Right atrium auricular region (tissue), 2 donors: ENCODE data around the gene GPRC5A. TPM values are rescaled to one million over a fixed set of nuclear protein-coding genes. Genes with fewer than 3 reads are reported as not detected.
A peak's percentile ranks its signal among the peaks of the same experiment; 100 is the strongest.

ENCODE experiments used
- DNase-seq: peaks from one replicate; pipeline ENCODE4 v3.0.0-alpha.2; 2019; ENCODE audit warnings: low spot score
- H3K27ac ChIP-seq, 2 donors: fragments of 200-600 bp; sonication (generic); 1 replicate in 1 of 2; 2 replicates in 1 of 2; pipeline ENCODE4 v1.5.1; 2016 to 2019
- H3K27me3 ChIP-seq, 2 donors: fragments of 200-600 bp; sonication (generic); one replicate each; pipeline versions ENCODE4 v1.5.1 to v1.6.0; 2017 to 2019
- H3K36me3 ChIP-seq: fragments of 200-600 bp; sonication (generic); one replicate; pipeline ENCODE4 v1.5.1; 2016
- H3K4me1 ChIP-seq, 2 donors: fragments of 200-600 bp; sonication (generic); one replicate each; pipeline versions ENCODE4 v1.5.1 to v1.6.0; 2017 to 2019
- H3K4me3 ChIP-seq, 2 donors: fragments of 200-600 bp; sonication (generic); 1 replicate in 1 of 2; 2 replicates in 1 of 2; pipeline ENCODE4 v1.5.1; 2017 to 2019; ENCODE audit warnings: mild to moderate bottlenecking in 1 of 2, moderate library complexity in 1 of 2
- H3K9me3 ChIP-seq, 2 donors: fragments of 200-600 bp; sonication (generic); one replicate each; pipeline ENCODE4 v1.5.1; 2019
- total RNA-seq, 2 donors: library from RNA; depleted of rRNA; stranded (reverse); fragments of >200 nt; gene quantifications; one replicate each; pipeline ENCODE4 v1.1.0, GENCODE V29; 2016
- TF ChIP-seq, protein P1 (sequence below), 2 donors: fragments of 200-600 bp; sonication (generic); IDR thresholded peaks; one replicate each; pipeline ENCODE4 v1.5.1; 2019; ENCODE audit warnings: antibody characterized with exemption in 2 of 2

Gene GPRC5A
- total RNA-seq, 2 donors from 2014 or later, result 10.1 to 14.3 TPM

DNA sequence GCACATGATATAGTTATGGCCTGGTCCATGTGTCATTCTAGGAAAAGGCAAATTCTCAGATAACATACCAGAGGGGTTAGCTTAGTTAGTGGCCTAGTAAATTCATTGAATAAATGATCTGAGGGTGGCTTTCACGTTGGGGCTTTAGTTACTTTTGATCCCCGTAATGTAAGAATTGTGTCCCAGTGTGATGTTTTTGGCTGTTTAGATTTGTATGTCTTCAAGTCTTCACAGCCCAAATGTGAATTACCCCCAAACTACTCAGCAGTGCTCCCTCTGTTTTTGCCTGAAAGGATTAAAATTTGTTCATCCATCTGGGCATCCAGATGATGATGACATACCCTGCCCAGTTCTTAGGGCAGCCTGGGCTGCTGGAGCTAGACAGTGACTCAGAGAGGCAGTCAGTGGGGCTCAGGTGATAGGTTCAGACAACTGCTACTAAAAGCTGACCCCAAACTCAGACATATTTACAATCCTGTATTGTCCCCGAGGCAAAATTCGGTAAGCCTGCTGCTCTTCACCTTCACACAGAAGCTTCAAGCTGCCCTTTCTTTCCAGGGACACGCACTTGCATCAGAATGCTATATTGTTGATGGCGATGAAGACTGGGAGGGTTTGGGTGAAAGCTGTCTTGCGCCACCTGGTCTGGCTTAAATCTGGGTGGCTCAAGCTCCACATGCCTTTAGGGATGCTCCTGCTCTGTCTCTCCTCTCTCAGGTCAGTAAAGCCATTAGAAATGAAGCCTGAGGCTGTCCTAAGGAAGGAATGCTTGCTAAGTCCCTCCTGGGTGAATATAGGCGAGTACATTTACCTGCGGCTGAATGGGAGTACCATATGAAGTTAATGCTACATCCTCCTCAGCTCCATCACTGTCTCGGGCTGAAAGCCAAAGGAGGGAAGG is 50.3 kb downstream of the GPRC5A start:
- H3K36me3 ChIP-seq, result no peaks in the 10 kb centered on the region
- TF ChIP-seq, protein P1, sequence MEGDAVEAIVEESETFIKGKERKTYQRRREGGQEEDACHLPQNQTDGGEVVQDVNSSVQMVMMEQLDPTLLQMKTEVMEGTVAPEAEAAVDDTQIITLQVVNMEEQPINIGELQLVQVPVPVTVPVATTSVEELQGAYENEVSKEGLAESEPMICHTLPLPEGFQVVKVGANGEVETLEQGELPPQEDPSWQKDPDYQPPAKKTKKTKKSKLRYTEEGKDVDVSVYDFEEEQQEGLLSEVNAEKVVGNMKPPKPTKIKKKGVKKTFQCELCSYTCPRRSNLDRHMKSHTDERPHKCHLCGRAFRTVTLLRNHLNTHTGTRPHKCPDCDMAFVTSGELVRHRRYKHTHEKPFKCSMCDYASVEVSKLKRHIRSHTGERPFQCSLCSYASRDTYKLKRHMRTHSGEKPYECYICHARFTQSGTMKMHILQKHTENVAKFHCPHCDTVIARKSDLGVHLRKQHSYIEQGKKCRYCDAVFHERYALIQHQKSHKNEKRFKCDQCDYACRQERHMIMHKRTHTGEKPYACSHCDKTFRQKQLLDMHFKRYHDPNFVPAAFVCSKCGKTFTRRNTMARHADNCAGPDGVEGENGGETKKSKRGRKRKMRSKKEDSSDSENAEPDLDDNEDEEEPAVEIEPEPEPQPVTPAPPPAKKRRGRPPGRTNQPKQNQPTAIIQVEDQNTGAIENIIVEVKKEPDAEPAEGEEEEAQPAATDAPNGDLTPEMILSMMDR (IDR thresholded peaks at IDR 0.05), result no peak
- H3K4me3 ChIP-seq, result no peak overlapping the region
- peak; percentile 34 for DNase-seq
- no peaks in the 10 kb centered on the region for H3K9me3 ChIP-seq
- H3K4me1 ChIP-seq, result peaks cover 0 to 3% of the 10 kb centered on the region in 2 donors
- no peaks in the 10 kb centered on the region for H3K27me3 ChIP-seq
- H3K27ac ChIP-seq, result no peak overlapping the region

DNA sequence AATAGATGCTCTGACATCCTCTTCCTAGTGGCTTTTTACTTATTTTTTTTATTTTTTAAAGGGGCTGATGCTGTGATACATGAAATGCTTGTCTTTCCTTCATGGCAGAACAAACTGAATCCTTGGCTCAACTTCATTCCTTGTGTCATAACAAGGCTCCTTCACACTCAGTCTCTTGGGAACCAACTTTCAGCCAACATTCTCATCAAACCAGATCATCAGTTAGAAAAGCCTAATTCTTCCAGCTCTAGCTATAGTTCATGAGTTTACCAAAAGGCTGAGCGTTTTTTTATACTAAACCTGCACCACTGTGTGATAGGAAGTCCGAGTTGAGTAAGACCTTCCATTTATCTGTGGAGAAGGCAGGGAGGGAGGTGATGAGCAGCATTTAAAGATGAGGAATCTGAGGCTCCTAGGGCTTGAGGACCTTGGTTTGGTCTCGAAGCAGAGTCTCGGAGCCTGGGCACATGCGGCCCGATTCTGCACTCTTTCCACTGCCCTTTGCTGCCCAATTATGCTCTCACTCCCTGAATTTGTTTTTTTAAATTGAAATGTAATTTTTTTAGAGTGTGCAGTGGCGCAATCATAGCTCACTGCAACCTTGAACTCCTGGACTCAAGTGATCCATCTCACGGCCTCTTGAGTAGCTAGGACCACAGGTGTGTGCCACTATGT is 52.4 kb downstream of the GPRC5A start:
- TF ChIP-seq, protein P1 (IDR thresholded peaks at IDR 0.05), result no peak
- DNase-seq, result peak; percentile 34
- Histone ChIP-seq H3K27ac (no peak overlapping the region), H3K4me1 (peaks cover 0 to 3% of the 10 kb centered on the region in 2 donors), H3K9me3 (no peaks in the 10 kb centered on the region), H3K4me3 (no peak overlapping the region), H3K36me3 (no peaks in the 10 kb centered on the region), H3K27me3 (no peaks in the 10 kb centered on the region)

DNA sequence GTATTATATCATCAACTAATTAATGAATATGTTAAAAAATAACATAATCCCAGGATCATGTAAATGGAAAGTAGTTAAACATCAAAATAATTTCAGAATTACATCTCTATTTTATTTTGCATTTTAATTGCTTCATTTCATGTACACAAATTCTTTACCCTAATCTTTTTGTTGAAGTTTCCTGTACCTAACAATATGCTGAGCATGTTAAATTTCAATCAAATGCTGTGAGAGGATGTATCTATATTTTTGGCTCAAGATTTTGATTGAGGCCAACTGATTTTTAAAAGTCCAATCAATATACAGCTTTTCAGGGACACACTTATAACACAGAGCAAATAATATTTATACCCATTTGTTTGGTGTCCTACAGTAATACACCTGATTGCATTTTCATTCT is 54.2 kb downstream of the GPRC5A start:
- H3K9me3 ChIP-seq, result no peaks in the 10 kb centered on the region
- DNase-seq, result no peak
- H3K4me3 ChIP-seq, result no peak overlapping the region
- peaks cover 0 to 3% of the 10 kb centered on the region in 2 donors for H3K4me1 ChIP-seq
- no peak overlapping the region for H3K27ac ChIP-seq
- TF ChIP-seq, protein P1 (IDR thresholded peaks at IDR 0.05), result no peak
- no peaks in the 10 kb centered on the region for H3K36me3 ChIP-seq
- H3K27me3 ChIP-seq, result no peaks in the 10 kb centered on the region

DNA sequence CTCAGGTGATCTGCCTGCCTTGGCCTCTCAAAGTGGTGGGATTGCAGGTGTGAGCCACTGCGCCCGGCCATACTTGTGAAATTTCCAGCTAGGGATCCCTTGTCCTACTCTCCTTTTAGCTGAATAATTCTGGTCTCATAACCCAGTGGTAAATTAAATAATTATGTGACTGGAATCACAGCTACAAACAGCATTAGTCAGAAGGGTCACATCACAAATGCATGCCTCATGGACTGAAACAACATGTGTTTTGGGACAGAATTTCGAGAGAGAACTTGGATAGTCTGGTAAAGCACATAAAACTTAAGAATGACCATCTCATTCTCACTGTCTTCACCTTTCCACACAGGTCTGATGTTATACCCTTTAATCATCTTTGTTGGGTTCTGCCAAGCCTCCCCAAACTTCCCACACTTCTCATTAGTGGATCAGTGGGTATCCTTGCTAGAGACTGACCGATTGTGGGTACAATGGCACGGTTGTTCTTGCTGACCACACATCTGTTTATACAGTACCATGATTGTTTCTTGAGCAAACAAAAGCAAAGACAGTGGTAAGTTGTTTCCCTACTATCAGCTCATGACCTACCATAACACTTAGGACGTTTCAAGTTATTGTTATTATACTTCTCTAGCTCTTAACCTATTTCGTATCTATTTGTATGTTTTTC is 55.5 kb downstream of the GPRC5A start:
- TF ChIP-seq, protein P1 (IDR thresholded peaks at IDR 0.05), result no peak
- Histone ChIP-seq H3K36me3 (no peaks in the 10 kb centered on the region), H3K9me3 (no peaks in the 10 kb centered on the region), H3K27ac (no peak overlapping the region), H3K4me3 (no peak overlapping the region), H3K4me1 (peaks cover 0 to 3% of the 10 kb centered on the region in 2 donors), H3K27me3 (no peaks in the 10 kb centered on the region)
- no peak for DNase-seq

DNA sequence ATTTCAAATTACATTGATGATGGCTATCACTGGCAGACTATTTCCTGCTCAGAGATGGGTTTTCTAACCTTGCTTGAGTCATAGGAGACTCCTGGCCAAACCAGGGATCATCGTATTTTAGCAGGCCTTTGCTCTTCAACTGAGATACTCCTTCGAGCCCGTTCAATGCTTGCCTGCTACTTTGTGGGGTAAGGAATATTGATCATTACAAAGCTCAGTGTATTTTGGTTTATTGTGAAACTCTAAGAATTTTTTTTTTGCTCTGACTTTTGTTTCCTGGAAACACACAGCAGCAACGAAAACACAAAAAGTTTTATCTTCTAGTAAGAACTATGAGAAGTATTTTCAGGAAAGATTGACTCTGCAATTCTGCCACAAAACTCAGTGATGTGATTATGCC is 56.5 kb downstream of the GPRC5A start:
- Histone ChIP-seq H3K36me3 (no peaks in the 10 kb centered on the region), H3K9me3 (no peaks in the 10 kb centered on the region), H3K27me3 (no peaks in the 10 kb centered on the region), H3K27ac (no peak overlapping the region), H3K4me1 (peaks cover 0 to 3% of the 10 kb centered on the region in 2 donors), H3K4me3 (no peak overlapping the region)
- DNase-seq, result no peak
- TF ChIP-seq, protein P1 (IDR thresholded peaks at IDR 0.05), result no peak
